Naive B cell (primary cell): ENCODE results near the gene SYNPO2. TPM values are rescaled to one million over a fixed set of nuclear protein-coding genes. Genes with fewer than 3 reads are reported as not detected.

ENCODE experiments used
- ATAC-seq, 2 donors: fragments of 150-1000 bp; cut with Tn5 transposase; 2 replicates each; pipeline ENCODE4 v1.10.0; 2021; ENCODE audit warnings: low read depth in 2 of 2, mild to moderate bottlenecking in 2 of 2, moderate library complexity in 2 of 2
- DNase-seq: peaks from one replicate; pipeline ENCODE4 v3.0.0; 2022
- H3K27ac Mint-ChIP-seq, 6 donors: one replicate each; pipeline ENCODE4 v1.8.0; 2020 to 2022; ENCODE audit warnings: mild to moderate bottlenecking in 6 of 6, mixed read lengths in 6 of 6, moderate library complexity in 5 of 6, inconsistent platforms in 2 of 6
- H3K27me3 Mint-ChIP-seq, 3 donors: one replicate each; pipeline ENCODE4 v1.8.0; 2021 to 2022; ENCODE audit warnings: mixed read lengths in 3 of 3, mild to moderate bottlenecking in 1 of 3
- H3K36me3 Mint-ChIP-seq, 2 donors: one replicate each; pipeline ENCODE4 v1.8.0; 2020 to 2022; ENCODE audit warnings: mixed read lengths in 2 of 2, inconsistent platforms in 1 of 2, mild to moderate bottlenecking in 1 of 2
- H3K4me1 Mint-ChIP-seq, 3 donors: one replicate each; pipeline ENCODE4 v1.8.0; 2020 to 2022; ENCODE audit warnings: mixed read lengths in 3 of 3, inconsistent platforms in 1 of 3, mild to moderate bottlenecking in 1 of 3, moderate library complexity in 1 of 3
- H3K4me3 Mint-ChIP-seq, 8 donors: one replicate each; pipeline ENCODE4 v1.8.0; 2020 to 2022; ENCODE audit warnings: mild to moderate bottlenecking in 8 of 8, mixed read lengths in 8 of 8, moderate library complexity in 8 of 8, inconsistent platforms in 2 of 8
- H3K9me3 Mint-ChIP-seq, 7 donors: one replicate each; pipeline ENCODE4 v1.8.0; 2020 to 2022; ENCODE audit warnings: mixed read lengths in 7 of 7, mild to moderate bottlenecking in 5 of 7, inconsistent platforms in 2 of 7, moderate library complexity in 1 of 7
- polyA plus RNA-seq, 6 donors: library from polyadenylated mRNA; unstranded; fragments of 300-500 nt; fragmentation: Illumina TruSeq; gene quantifications; one replicate each; pipeline ENCODE4 v1.2.3, GENCODE V29; 2021; ENCODE audit warnings: low read depth in 6 of 6

SYNPO2 gene
- polyA plus RNA-seq, 6 donors from 2014 or later: 0.05 to 0.24 (median 0.12) TPM; not detected in 2

DNA sequence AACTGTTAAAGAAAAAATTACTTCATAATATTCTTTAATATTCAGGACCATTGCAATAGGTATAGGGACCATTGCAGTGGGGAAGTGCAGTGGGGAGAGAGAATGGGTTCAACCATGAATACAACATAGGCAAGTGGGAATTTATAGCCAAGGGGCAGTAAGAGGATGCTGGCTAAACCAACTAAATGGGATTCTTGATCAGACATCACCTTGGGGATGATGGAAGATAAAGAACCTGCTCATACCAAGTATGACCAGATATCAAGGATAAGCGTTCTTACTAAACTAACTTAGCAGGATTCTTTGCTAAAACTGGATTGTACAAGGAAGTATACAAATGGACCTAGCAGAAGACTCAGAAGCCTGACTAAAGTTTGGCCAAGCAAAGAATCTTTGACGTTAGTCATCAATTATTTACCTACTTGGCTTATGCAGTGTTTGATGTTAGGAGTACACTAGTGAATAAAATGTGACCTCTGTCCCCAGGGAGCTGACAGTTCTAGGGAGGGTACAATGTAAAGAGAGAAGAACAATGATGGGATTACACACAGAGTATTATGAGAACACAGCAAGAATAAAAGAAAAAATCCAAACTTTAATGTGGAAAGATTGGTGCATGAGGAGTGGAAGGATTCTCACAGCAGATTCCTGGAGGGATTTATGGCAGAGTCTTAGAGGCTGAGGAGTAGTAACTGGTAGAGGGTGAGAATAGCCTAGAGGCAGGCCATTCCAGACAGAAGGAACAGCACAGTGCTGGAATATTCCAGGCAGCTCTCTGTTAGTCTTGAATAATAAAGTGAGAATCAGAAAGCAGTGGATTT is 192.3 kb downstream of the SYNPO2 start:
- Mint-ChIP-seq H3K27ac (peak overlapping the region in 1 of 6 donors; percentile 41), H3K9me3 (peaks cover 0 to 11% (median 0%) of the 10 kb centered on the region in 7 donors), H3K27me3 (peaks cover 0 to 11% (median 0%) of the 10 kb centered on the region in 3 donors), H3K36me3 (no peaks in the 10 kb centered on the region), H3K4me3 (no peak overlapping the region), H3K4me1 (peaks cover 6 to 18% (median 8%) of the 10 kb centered on the region in 3 donors)
- ATAC-seq (no peak), DNase-seq (no peak)

DNA sequence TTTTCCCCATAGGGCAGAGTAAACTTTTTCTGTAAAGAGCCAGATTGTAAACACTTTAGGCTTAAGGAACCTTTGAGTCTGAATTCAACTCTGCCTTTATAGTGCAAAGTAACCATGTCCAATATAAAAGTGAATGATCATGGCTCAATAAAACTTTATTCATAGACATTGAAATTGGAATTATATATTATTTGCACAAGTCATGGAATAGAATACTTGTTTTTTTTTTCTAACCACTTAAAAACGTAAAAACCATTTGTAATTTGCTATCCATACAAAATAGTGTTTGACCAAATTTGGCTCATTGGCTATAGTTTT is 192.8 kb downstream of the SYNPO2 start:
- Mint-ChIP-seq H3K36me3 (no peaks in the 10 kb centered on the region), H3K4me3 (no peak overlapping the region), H3K4me1 (peaks cover 6 to 18% (median 8%) of the 10 kb centered on the region in 3 donors), H3K27me3 (peaks cover 0 to 9% (median 0%) of the 10 kb centered on the region in 3 donors), H3K9me3 (peaks cover 0 to 11% (median 0%) of the 10 kb centered on the region in 7 donors), H3K27ac (no peak overlapping the region)
- ATAC-seq: no peak
- DNase-seq: no peak

DNA sequence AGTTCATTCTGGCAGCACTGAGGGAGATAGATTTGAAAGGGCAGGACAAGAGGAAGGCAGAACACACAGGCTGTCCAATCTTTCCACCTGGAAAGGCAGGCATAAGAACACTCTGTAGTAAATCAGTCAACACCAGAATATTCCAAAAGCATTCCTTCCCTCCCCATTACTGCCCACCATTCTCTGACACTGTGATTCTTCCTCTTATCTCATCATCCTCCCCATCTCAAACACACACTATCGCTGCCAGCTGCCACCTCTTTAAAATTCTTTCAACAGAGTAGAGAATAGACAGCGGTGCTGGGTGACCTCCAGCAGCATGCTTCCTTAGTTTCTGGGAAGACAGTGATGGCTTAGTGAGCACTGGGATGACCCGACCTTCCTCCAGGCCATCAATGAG is 193.3 kb downstream of the SYNPO2 start:
- peaks cover 0 to 11% (median 0%) of the 10 kb centered on the region in 7 donors for H3K9me3 Mint-ChIP-seq
- no peaks in the 10 kb centered on the region for H3K36me3 Mint-ChIP-seq
- no peak overlapping the region for H3K4me3 Mint-ChIP-seq
- ATAC-seq: no peak
- H3K4me1 Mint-ChIP-seq: peaks cover 6 to 18% (median 8%) of the 10 kb centered on the region in 3 donors
- peaks cover 0 to 5% (median 0%) of the 10 kb centered on the region in 3 donors for H3K27me3 Mint-ChIP-seq
- DNase-seq: no peak
- H3K27ac Mint-ChIP-seq: no peak overlapping the region

DNA sequence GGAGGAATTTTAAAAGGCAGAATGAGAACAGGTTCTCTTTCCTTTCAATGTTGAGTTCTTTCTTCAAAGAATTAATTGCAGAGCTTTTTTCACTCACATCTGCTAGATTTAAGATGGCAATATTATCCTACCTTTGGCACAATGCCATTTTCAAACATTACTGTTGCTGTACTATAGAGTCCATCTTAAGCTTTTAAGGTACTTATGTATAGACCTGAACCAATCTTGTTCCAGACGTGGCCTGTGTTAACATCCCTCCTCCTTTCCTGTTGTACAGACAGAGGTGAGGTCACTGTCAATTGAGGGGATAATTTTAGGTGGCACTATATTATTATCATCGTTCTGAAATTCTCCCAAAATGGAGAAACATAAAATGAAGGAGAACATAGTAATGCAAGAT is 194.0 kb downstream of the SYNPO2 start:
- Mint-ChIP-seq H3K4me3 (no peak overlapping the region), H3K27me3 (peaks cover 0 to 5% (median 0%) of the 10 kb centered on the region in 3 donors), H3K4me1 (peaks cover 6 to 18% (median 8%) of the 10 kb centered on the region in 3 donors), H3K27ac (no peak overlapping the region), H3K9me3 (peaks cover 0 to 11% (median 0%) of the 10 kb centered on the region in 7 donors), H3K36me3 (no peaks in the 10 kb centered on the region)
- DNase-seq (no peak), ATAC-seq (no peak)

DNA sequence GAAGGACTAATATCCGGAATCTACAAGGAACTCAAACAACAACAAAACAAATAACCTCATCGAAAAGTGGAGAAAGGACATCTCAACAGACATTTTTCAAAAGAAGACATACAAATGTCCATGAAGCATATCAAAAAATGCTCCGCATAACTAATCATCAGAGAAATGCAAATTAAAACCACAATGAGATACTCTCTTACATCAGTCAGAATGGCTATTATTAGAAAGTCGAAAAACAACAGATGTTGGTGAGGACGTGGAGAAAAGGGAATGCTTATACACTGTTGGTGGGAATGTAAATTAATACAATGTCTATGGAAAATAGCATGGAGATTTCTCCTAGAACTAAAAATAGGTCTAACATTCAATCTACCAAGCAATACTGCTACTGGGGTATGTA is 195.9 kb downstream of the SYNPO2 start:
- peaks cover 0 to 5% (median 0%) of the 10 kb centered on the region in 3 donors for H3K27me3 Mint-ChIP-seq
- peaks cover 0 to 11% (median 0%) of the 10 kb centered on the region in 7 donors for H3K9me3 Mint-ChIP-seq
- ATAC-seq (peak in 1 of 2 donors; percentile 55), DNase-seq (no peak)
- peak overlapping the region in 2 of 8 donors; percentile 3 to 61 for H3K4me3 Mint-ChIP-seq
- H3K4me1 Mint-ChIP-seq: peaks cover 6 to 18% (median 8%) of the 10 kb centered on the region in 3 donors
- no peaks in the 10 kb centered on the region for H3K36me3 Mint-ChIP-seq
- peak overlapping the region in 3 of 6 donors; percentile 37 to 77 (median 64) for H3K27ac Mint-ChIP-seq

DNA sequence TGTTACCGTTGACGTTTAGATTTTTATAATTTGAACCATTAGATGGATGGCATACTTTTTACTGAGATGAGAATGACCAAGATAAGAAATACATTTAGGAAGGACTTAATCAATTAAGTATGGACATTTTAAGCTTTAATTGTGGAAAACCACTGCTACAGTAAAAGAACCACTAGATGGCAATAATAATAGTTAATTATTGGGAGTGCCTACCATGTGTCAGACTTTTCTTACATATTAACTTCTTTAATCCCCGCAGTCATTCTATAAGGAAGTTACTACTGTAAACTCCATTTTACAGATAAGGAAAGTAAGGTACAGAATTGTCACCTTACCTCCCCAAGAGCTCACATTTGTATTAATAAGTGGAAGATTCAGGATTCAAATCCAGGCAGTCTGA is 198.5 kb downstream of the SYNPO2 start:
- ATAC-seq (no peak), DNase-seq (no peak)
- Mint-ChIP-seq H3K9me3 (peaks cover 0 to 11% (median 0%) of the 10 kb centered on the region in 7 donors), H3K27ac (no peak overlapping the region), H3K36me3 (no peaks in the 10 kb centered on the region), H3K4me1 (peaks cover 6 to 18% (median 8%) of the 10 kb centered on the region in 3 donors), H3K4me3 (no peak overlapping the region), H3K27me3 (peaks cover 0 to 10% (median 10%) of the 10 kb centered on the region in 3 donors)

DNA sequence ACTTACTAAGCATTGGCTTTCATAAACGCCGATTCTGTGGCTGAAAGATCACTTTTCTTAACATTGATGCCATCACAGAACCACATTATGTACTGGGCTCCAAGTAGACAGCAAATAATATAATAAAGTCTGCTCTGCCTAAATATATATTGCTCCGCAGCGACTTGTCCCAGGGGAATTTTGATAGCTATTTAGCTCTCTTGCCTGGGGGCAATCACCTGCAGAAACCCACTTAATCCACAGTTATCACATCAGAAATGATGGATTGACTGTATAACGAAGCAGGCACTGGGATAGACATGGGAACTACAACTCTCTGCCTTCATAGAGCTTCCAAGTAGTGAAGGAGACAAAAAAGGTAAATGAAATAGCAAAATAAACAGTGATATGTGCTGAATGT is 199.0 kb downstream of the SYNPO2 start:
- H3K27me3 Mint-ChIP-seq: peaks cover 0 to 12% (median 10%) of the 10 kb centered on the region in 3 donors
- DNase-seq: no peak
- no peak overlapping the region for H3K4me3 Mint-ChIP-seq
- no peaks in the 10 kb centered on the region for H3K36me3 Mint-ChIP-seq
- peaks cover 0 to 11% (median 0%) of the 10 kb centered on the region in 7 donors for H3K9me3 Mint-ChIP-seq
- H3K4me1 Mint-ChIP-seq: peaks cover 6 to 18% (median 8%) of the 10 kb centered on the region in 3 donors
- ATAC-seq: no peak
- H3K27ac Mint-ChIP-seq: no peak overlapping the region

DNA sequence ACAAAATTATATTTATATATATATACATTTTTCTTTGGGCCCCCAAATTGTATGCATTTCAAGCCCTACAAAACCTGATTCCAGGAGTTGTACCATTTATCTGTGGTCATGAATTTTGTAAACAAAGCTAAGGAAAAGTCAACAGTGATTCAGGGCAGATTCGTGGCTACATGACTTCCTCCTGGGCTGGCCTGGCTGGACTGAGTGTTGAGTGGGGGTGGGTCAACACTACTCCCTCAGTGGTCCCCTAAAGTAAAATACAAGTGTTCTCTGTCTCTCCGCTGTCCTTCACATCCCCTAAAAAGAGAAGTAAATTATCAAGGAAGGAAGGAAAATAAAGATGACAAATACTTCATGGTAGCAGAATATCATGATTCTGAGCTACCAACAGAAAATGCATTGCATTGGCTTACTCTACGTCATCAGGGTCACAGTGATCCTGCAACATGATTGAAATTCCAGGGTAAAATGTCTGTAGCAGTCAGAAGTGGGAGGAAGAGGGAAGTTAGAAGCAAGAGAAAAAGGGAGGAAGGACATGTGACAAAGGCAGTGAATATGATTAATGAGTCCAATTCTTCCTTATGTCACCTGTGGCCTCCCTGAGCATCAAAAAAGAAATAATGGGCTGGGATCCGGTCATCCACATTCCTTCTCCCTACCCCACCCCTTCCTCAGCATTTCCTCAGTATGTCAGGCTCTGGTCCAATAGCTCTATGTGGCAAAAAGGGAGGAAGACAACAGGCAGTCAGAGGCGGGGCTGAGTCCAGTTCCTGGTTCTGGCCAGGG is 204.6 kb downstream of the SYNPO2 start:
- Mint-ChIP-seq H3K9me3 (peaks cover 0 to 4% (median 0%) of the 10 kb centered on the region in 7 donors), H3K27me3 (peaks cover 4 to 24% (median 23%) of the 10 kb centered on the region in 3 donors), H3K36me3 (no peaks in the 10 kb centered on the region), H3K4me1 (no peaks in the 10 kb centered on the region), H3K4me3 (no peak overlapping the region), H3K27ac (no peak overlapping the region)
- DNase-seq: no peak
- no peak for ATAC-seq

DNA sequence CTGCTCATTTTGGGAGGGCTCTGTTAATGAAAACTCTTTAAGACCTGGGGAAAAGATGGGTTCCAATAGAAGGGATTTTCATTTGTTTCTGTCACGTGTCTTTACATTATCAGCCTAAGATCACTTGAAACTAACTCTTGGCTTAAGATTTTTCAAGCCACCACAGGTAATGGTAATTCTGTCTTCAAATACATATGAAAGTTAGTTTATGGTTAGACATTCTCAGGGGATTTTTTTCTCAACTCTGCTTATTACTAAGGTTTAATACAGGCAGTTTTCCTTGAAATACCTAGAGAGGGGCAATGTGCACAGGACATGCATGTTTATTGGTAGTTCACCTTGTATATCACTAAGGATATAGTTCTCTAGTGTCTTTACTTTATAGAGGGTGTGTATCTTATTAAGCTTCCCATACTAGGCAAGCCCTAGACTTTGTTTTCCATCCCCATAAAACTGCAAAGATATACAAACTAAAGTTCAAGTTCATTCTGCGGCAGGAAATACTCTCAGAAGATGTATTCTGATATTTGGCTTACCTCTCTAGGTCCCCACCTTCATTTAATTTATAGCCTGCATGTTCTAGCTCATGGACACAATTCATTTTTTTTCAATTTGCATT is 208.7 kb downstream of the SYNPO2 start:
- no peak for DNase-seq
- Mint-ChIP-seq H3K9me3 (peaks cover 0 to 4% (median 0%) of the 10 kb centered on the region in 7 donors), H3K27me3 (peaks cover 4 to 25% (median 13%) of the 10 kb centered on the region in 3 donors), H3K4me1 (no peaks in the 10 kb centered on the region), H3K27ac (no peak overlapping the region), H3K36me3 (peaks cover 0 to 5% of the 10 kb centered on the region in 2 donors), H3K4me3 (no peak overlapping the region)
- no peak for ATAC-seq

DNA sequence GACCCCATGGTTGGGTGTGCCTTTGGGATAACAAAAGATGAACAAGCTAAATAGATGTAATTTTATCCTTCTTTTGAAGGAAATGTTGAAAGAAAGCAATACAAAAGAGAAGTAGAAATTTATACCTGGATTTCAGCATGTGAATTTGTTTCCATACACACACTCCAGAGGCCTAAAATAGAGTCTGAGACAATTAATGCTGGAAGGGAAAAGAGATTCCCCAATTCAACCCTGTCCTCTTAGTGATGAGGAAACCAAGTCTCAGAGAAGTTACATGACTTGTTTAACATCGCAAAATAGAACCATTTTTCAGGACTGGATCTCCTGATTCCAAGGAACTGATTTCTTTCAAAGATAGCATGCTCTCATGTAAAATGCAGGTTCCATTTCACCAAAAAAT is 209.7 kb downstream of the SYNPO2 start:
- ATAC-seq (no peak), DNase-seq (no peak)
- Mint-ChIP-seq H3K9me3 (peaks cover 0 to 4% (median 0%) of the 10 kb centered on the region in 7 donors), H3K27ac (no peak overlapping the region), H3K27me3 (peaks cover under 1 to 25% (median 9%) of the 10 kb centered on the region in 3 donors), H3K36me3 (peaks cover 0 to 5% of the 10 kb centered on the region in 2 donors), H3K4me3 (no peak overlapping the region), H3K4me1 (no peaks in the 10 kb centered on the region)

DNA sequence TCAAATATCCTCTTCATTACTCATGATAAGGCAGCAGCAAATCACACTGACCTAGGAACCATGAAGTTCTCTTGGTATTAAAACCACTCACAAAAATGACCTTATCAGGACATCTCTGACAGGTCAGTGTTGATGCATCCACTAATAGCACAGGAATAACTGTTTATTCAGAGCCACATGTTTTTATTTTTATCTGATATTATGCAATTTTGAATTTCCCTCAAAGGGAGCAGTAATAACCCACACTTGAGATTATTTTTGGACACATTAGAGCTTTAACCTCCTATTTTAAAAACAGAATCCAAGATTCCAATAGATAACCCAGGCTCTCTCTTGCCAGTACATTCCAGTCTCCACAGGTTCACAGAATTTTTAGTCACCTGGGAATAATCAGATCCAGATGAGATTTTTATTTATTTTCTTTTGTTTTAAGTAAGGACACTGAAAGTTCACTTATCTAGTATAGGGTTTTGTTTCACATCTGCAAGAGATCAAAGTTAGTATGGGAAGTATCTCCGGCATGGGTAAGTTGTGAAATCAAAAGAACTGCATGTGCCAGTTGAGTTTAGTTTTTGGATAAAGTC is 210.7 kb downstream of the SYNPO2 start:
- H3K4me1 Mint-ChIP-seq: no peaks in the 10 kb centered on the region
- DNase-seq (no peak), ATAC-seq (no peak)
- H3K27ac Mint-ChIP-seq: no peak overlapping the region
- peaks cover 0 to 5% of the 10 kb centered on the region in 2 donors for H3K36me3 Mint-ChIP-seq
- peaks cover 0 to 25% (median 7%) of the 10 kb centered on the region in 3 donors for H3K27me3 Mint-ChIP-seq
- H3K4me3 Mint-ChIP-seq: no peak overlapping the region
- H3K9me3 Mint-ChIP-seq: peaks cover 0 to 4% (median 0%) of the 10 kb centered on the region in 7 donors

DNA sequence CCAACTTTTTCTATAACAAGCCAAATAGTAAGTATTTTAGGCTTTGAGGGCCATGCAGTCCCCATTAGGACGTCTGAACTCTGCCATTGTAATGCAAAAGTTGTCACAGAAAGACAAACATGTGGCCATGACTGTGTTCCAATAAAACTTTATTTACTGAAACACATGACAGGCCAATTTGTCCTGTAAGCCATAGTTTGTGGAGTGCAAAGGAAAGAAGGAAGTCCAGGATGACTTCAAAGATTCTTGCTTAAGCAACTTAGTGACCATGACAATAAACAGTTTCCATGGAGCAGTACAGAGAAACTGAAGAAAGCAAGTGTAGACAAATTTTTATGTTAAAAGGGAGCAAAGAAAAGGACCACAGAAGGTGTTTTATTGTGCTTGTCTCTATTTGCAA is 212.0 kb downstream of the SYNPO2 start:
- Mint-ChIP-seq H3K27ac (peak overlapping the region in 1 of 6 donors; percentile 32), H3K4me3 (no peak overlapping the region), H3K4me1 (no peaks in the 10 kb centered on the region), H3K9me3 (no peaks in the 10 kb centered on the region), H3K27me3 (peaks cover 0 to 16% (median 0%) of the 10 kb centered on the region in 3 donors), H3K36me3 (peaks cover 0 to 5% of the 10 kb centered on the region in 2 donors)
- ATAC-seq: no peak
- no peak for DNase-seq

DNA sequence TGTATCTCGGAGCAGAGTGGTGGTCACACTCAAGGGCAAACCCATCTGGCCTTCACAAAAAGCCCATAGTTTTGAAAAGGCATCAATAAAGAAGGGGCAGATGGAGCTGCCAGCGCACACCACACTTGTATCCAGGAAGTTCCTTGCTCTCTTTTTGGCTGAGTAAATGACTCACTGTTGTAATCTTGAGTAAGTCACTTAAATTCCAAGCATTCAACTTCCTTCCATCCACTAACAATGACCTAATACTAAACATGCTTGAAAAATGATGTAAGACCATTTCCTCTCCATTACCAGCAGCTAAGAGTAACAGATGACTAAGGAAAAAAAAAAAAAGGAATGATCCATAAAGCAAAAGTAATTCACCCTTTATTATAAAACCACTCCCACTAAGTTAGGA is 214.6 kb downstream of the SYNPO2 start:
- DNase-seq: no peak
- H3K36me3 Mint-ChIP-seq: peaks cover 0 to 5% of the 10 kb centered on the region in 2 donors
- peaks cover 0 to 12% (median 4%) of the 10 kb centered on the region in 3 donors for H3K27me3 Mint-ChIP-seq
- no peak overlapping the region for H3K27ac Mint-ChIP-seq
- H3K4me3 Mint-ChIP-seq: no peak overlapping the region
- no peaks in the 10 kb centered on the region for H3K9me3 Mint-ChIP-seq
- no peak for ATAC-seq
- no peaks in the 10 kb centered on the region for H3K4me1 Mint-ChIP-seq
